HepG2 (cell line): Measurements from ENCODE around the gene SCAMP3. TPM values are rescaled to one million over a fixed set of nuclear protein-coding genes. Genes with fewer than 3 reads are reported as not detected.

Experiments
- FLYWCH1 ChIP-seq: sonication (generic); formaldehyde crosslinking; IDR thresholded peaks from 2 replicates; pipeline ENCODE4 v1.8.1; 2023; ENCODE audit warnings: mild to moderate bottlenecking, missing genetic modification reagents
- HMGXB4 ChIP-seq, 2 experiments: sonication (generic) in 1 of 2; formaldehyde crosslinking in 1 of 2; IDR thresholded peaks; 2 replicates each; pipeline versions ENCODE4 v1.4.0 to v1.6.1; 2018 to 2020; ENCODE audit warnings: missing genetic modification reagents in 2 of 2, borderline replicate concordance in 1 of 2, low read depth in 1 of 2, mild to moderate bottlenecking in 1 of 2, missing biosample characterization in 1 of 2
- MNT ChIP-seq: fragments of 450-650 bp; IDR thresholded peaks from 2 replicates; pipeline ENCODE4 v1.6.1; 2016
- SIX1 ChIP-seq: sonication (generic); formaldehyde crosslinking; IDR thresholded peaks from 2 replicates; pipeline ENCODE4 v1.4.0; 2020; ENCODE audit warnings: missing genetic modification reagents, borderline replicate concordance
- ZNF318 ChIP-seq: sonication (generic); formaldehyde crosslinking; IDR thresholded peaks from 2 replicates; pipeline ENCODE4 v1.4.0; 2020; ENCODE audit warnings: mild to moderate bottlenecking, missing genetic modification reagents
- ZNF549 ChIP-seq: sonication (generic); formaldehyde crosslinking; IDR thresholded peaks from 2 replicates; pipeline ENCODE4 v1.5.0; 2020; ENCODE audit warnings: missing genetic modification reagents
- polyA plus RNA-seq, 8 experiments: library from polyadenylated mRNA; depleted of rRNA in 3 of 8; stranded (reverse) in 7 of 8; unstranded in 1 of 8; fragments of >200 nt; fragmentation: Illumina TruSeq in 4 of 8; extraction: Trizol in 4 of 8; gene quantifications; 2 replicates each; pipeline versions ENCODE4 v1.2.1 to v1.2.3, GENCODE V29; 2011 to 2016; ENCODE audit warnings: low read depth in 4 of 8, missing spikeins in 1 of 8, mixed read lengths in 1 of 8; ENCODE audit not compliant: insufficient read depth in 1 of 8
- total RNA-seq, 5 experiments: library from RNA; depleted of rRNA; stranded (reverse); fragments of >200 nt; fragmentation: Illumina TruSeq; extraction: Trizol; gene quantifications; 2 replicates each; pipeline ENCODE4 v1.2.3, GENCODE V29; 2016; ENCODE audit warnings: low read depth in 1 of 5
- TF ChIP-seq, protein P1 (sequence below): IDR thresholded peaks from 2 replicates; pipeline ENCODE4 v1.6.1; 2016; ENCODE audit warnings: low read depth, control low read depth
- TF ChIP-seq, protein P2 (sequence below): sonication (generic); formaldehyde crosslinking; IDR thresholded peaks from 2 replicates; pipeline ENCODE4 v1.4.0; 2020; ENCODE audit warnings: missing genetic modification reagents
- TF ChIP-seq, protein P3 (sequence below): sonication (generic); formaldehyde crosslinking; IDR thresholded peaks from 2 replicates; pipeline ENCODE4 v1.5.1; 2020; ENCODE audit warnings: missing genetic modification reagents, mild to moderate bottlenecking, borderline replicate concordance

SCAMP3 gene
- total and polyA plus RNA-seq, 2 of the 13 experiments (the other 11 are each of a cell fraction or from before 2014, with no cell fraction given), result 46.8 to 83.3 TPM

DNA sequence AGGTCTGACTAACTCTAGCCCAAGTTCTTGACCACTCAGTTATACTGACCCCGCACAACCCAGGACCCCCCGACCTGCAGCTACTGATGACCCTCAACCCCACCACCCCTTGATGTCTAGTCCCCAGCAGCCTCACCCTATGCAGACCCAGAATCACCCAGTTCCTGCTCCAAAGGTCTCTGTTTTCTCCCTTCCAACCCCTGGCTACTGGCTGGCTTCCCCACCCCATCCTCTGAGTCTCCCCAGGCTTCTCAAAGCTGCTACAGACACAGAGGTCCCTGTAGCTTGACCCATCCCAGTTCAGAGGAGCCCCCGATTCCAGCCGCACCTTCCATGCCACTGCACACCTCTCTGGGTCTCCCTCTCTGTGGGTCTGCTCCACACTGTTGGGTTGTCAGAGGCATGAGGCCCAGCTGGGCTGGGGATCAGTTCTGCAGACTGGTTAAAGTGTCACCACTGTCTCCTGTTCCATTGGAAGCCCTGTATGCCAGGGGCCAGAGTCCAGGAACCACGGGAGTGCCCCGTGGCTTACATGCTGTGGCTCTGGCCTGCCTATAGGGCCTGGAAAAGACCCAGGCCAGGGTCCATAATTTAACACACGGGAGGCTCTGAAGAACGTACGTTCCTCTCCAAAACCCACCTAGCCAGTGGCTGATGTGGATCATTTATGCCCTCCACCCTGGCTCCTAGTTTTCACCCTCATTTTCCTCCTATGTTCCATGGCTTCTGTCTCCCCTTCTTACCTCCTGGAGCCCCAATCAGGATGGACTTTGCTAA, 38.6 kb upstream of the SCAMP3 start (continued):
- peak; percentile 61 to 81; a peak in 3 of 4 replicates for TF ChIP-seq HMGXB4 (CRISPR knock-in tag; IDR thresholded peaks at IDR 0.05; ENCODE audit: borderline replicate concordance in 1 of 2, low read depth in 1 of 2)
- TF ChIP-seq ZNF318 (CRISPR knock-in tag), result 0 out of 2 replicates have a peak, but pooled peaks have one; percentile 62
- TF ChIP-seq SIX1 (CRISPR knock-in tag), result peak; percentile 45; the same call in 1 of the 2 replicates
- 0 out of 2 replicates have a peak, but pooled peaks have one; percentile 32 for TF ChIP-seq MNT
- TF ChIP-seq, protein P1, sequence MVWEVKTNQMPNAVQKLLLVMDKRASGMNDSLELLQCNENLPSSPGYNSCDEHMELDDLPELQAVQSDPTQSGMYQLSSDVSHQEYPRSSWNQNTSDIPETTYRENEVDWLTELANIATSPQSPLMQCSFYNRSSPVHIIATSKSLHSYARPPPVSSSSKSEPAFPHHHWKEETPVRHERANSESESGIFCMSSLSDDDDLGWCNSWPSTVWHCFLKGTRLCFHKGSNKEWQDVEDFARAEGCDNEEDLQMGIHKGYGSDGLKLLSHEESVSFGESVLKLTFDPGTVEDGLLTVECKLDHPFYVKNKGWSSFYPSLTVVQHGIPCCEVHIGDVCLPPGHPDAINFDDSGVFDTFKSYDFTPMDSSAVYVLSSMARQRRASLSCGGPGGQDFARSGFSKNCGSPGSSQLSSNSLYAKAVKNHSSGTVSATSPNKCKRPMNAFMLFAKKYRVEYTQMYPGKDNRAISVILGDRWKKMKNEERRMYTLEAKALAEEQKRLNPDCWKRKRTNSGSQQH, result no peak
- TF ChIP-seq, protein P2, sequence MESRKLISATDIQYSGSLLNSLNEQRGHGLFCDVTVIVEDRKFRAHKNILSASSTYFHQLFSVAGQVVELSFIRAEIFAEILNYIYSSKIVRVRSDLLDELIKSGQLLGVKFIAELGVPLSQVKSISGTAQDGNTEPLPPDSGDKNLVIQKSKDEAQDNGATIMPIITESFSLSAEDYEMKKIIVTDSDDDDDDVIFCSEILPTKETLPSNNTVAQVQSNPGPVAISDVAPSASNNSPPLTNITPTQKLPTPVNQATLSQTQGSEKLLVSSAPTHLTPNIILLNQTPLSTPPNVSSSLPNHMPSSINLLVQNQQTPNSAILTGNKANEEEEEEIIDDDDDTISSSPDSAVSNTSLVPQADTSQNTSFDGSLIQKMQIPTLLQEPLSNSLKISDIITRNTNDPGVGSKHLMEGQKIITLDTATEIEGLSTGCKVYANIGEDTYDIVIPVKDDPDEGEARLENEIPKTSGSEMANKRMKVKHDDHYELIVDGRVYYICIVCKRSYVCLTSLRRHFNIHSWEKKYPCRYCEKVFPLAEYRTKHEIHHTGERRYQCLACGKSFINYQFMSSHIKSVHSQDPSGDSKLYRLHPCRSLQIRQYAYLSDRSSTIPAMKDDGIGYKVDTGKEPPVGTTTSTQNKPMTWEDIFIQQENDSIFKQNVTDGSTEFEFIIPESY (CRISPR knock-in tag), result 0 out of 2 replicates have a peak, but pooled peaks have one; percentile 7
- TF ChIP-seq ZNF549 (CRISPR knock-in tag), result no peak
- TF ChIP-seq FLYWCH1 (CRISPR knock-in tag), result no peak
- TF ChIP-seq, protein P3, sequence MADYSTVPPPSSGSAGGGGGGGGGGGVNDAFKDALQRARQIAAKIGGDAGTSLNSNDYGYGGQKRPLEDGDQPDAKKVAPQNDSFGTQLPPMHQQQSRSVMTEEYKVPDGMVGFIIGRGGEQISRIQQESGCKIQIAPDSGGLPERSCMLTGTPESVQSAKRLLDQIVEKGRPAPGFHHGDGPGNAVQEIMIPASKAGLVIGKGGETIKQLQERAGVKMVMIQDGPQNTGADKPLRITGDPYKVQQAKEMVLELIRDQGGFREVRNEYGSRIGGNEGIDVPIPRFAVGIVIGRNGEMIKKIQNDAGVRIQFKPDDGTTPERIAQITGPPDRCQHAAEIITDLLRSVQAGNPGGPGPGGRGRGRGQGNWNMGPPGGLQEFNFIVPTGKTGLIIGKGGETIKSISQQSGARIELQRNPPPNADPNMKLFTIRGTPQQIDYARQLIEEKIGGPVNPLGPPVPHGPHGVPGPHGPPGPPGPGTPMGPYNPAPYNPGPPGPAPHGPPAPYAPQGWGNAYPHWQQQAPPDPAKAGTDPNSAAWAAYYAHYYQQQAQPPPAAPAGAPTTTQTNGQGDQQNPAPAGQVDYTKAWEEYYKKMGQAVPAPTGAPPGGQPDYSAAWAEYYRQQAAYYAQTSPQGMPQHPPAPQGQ, result peak; percentile 56; the same call in 1 of the 2 replicates
